WTC11 (cell line): ENCODE results near the gene NRG3. TPM values are rescaled to one million over a fixed set of nuclear protein-coding genes. Genes with fewer than 3 reads are reported as not detected.

ENCODE experiments used
- ATAC-seq: fragments of 200-7000 bp; cut with Tn5 transposase; 2 replicates; pipeline ENCODE4 v1.10.0; 2021; ENCODE audit warnings: mild to moderate bottlenecking, moderate library complexity
- CTCF ChIA-PET: fragments of 300-600 bp; sonication (Branson Sonifier 250); formaldehyde crosslinking; loops from one replicate; lab custom pipeline; 2021; ENCODE audit warnings: antibody characterized with exemption; lab: Charles Lee
- POLR2A ChIA-PET: fragments of 350-600 bp; sonication (Branson Sonifier 250); formaldehyde crosslinking; loops from one replicate; lab custom pipeline; 2021; ENCODE audit warnings: antibody characterized with exemption; lab: Charles Lee
- DNase-seq: peaks from one replicate; pipeline ENCODE4 v3.0.0; 2021; ENCODE audit warnings: low spot score
- H3K27ac Mint-ChIP-seq: 2 replicates; pipeline ENCODE4 v1.8.0; 2021; ENCODE audit warnings: mixed read lengths
- H3K27me3 Mint-ChIP-seq: 2 replicates; pipeline ENCODE4 v1.8.0; 2021; ENCODE audit warnings: low read depth, mild to moderate bottlenecking, moderate library complexity, mixed read lengths
- H3K36me3 Mint-ChIP-seq: 2 replicates; pipeline ENCODE4 v1.8.0; 2021; ENCODE audit warnings: mixed read lengths
- H3K4me1 Mint-ChIP-seq: 2 replicates; pipeline ENCODE4 v1.8.0; 2022; ENCODE audit warnings: mixed read lengths
- H3K4me3 Mint-ChIP-seq: 2 replicates; pipeline ENCODE4 v1.8.0; 2021; ENCODE audit warnings: mild to moderate bottlenecking, moderate library complexity, mixed read lengths
- H3K9me3 Mint-ChIP-seq: 2 replicates; pipeline ENCODE4 v1.8.0; 2021; ENCODE audit warnings: mixed read lengths
- CBFB ChIP-seq: sonication (generic); formaldehyde crosslinking; IDR thresholded peaks from 2 replicates; pipeline ENCODE4 v1.8.1; 2022; ENCODE audit warnings: mild to moderate bottlenecking, low read depth, missing genetic modification reagents
- EMX1 ChIP-seq: fragments of 250-450 bp; sonication (Bioruptor Pico); IDR thresholded peaks from 2 replicates; pipeline ENCODE4 v1.8.0; 2021; ENCODE audit warnings: mild to moderate bottlenecking
- FOXJ3 ChIP-seq: sonication (generic); formaldehyde crosslinking; IDR thresholded peaks from 2 replicates; pipeline ENCODE4 v1.9.0; 2021; ENCODE audit warnings: missing genetic modification reagents, mild to moderate bottlenecking, borderline replicate concordance
- NFE2L1 ChIP-seq: sonication (generic); formaldehyde crosslinking; IDR thresholded peaks from 2 replicates; pipeline ENCODE4 v1.8.1; 2023; ENCODE audit warnings: missing genetic modification reagents
- RELA ChIP-seq: sonication (generic); formaldehyde crosslinking; IDR thresholded peaks from 2 replicates; pipeline ENCODE4 v1.8.1; 2022; ENCODE audit warnings: missing genetic modification reagents, mild to moderate bottlenecking, borderline replicate concordance
- TCF7 ChIP-seq: sonication (generic); formaldehyde crosslinking; IDR thresholded peaks from 2 replicates; pipeline ENCODE4 v1.8.0; 2022; ENCODE audit warnings: mild to moderate bottlenecking, low read depth, missing genetic modification reagents, moderate library complexity
- TEAD1 ChIP-seq: sonication (generic); formaldehyde crosslinking; IDR thresholded peaks from 2 replicates; pipeline ENCODE4 v1.8.0; 2022; ENCODE audit warnings: mild to moderate bottlenecking, missing genetic modification reagents
- ZNF219 ChIP-seq: sonication (generic); formaldehyde crosslinking; IDR thresholded peaks from 2 replicates; pipeline ENCODE4 v1.8.0; 2023; ENCODE audit warnings: missing genetic modification reagents, mild to moderate bottlenecking, borderline replicate concordance
- total RNA-seq: library from RNA; stranded (reverse); gene quantifications from 3 replicates; pipeline ENCODE4 v1.2.3, GENCODE V29; 2021
- TF ChIP-seq, protein P1 (sequence below): sonication (generic); formaldehyde crosslinking; IDR thresholded peaks from 2 replicates; pipeline ENCODE4 v1.8.1; 2023; ENCODE audit warnings: mild to moderate bottlenecking, missing genetic modification reagents
- TF ChIP-seq, protein P2 (sequence below): fragments of 250-450 bp; sonication (Bioruptor Pico); IDR thresholded peaks from 2 replicates; pipeline ENCODE4 v1.9.0; 2021; ENCODE audit warnings: mild to moderate bottlenecking
- TF ChIP-seq, protein P3 (sequence below): sonication (generic); formaldehyde crosslinking; IDR thresholded peaks from 2 replicates; pipeline ENCODE4 v1.8.1; 2023; ENCODE audit warnings: mild to moderate bottlenecking, missing genetic modification reagents
- TF ChIP-seq, protein P4 (sequence below): sonication (generic); formaldehyde crosslinking; IDR thresholded peaks from 2 replicates; pipeline ENCODE4 v1.8.0; 2022; ENCODE audit warnings: mild to moderate bottlenecking, missing genetic modification reagents
- TF ChIP-seq, protein P5 (sequence below): sonication (generic); formaldehyde crosslinking; IDR thresholded peaks from 2 replicates; pipeline ENCODE4 v1.8.1; 2022; ENCODE audit warnings: missing genetic modification reagents, borderline replicate concordance
- TF ChIP-seq, protein P6 (sequence below): sonication (generic); formaldehyde crosslinking; IDR thresholded peaks from 2 replicates; pipeline ENCODE4 v1.8.1; 2023; ENCODE audit warnings: mild to moderate bottlenecking, missing genetic modification reagents, moderate library complexity
- TF ChIP-seq, protein P7 (sequence below): fragments of 250-450 bp; sonication (Bioruptor Pico); IDR thresholded peaks from 2 replicates; pipeline ENCODE4 v1.9.0; 2021; ENCODE audit warnings: mild to moderate bottlenecking, borderline replicate concordance
- TF ChIP-seq, protein P8 (sequence below): sonication (generic); formaldehyde crosslinking; IDR thresholded peaks from 2 replicates; pipeline ENCODE4 v1.8.0; 2022; ENCODE audit warnings: mild to moderate bottlenecking, missing genetic modification reagents
- TF ChIP-seq, protein P9 (sequence below): sonication (generic); formaldehyde crosslinking; IDR thresholded peaks from 2 replicates; pipeline ENCODE4 v1.8.0; 2022; ENCODE audit warnings: mild to moderate bottlenecking, missing genetic modification reagents
- TF ChIP-seq, protein P10 (sequence below): fragments of 250-450 bp; sonication (Bioruptor Pico); IDR thresholded peaks from 2 replicates; pipeline ENCODE4 v2.1.2; 2022; ENCODE audit warnings: mild to moderate bottlenecking, moderate library complexity

Gene NRG3
- total RNA-seq, 1 experiment from 2014 or later = 7.0 TPM

DNA sequence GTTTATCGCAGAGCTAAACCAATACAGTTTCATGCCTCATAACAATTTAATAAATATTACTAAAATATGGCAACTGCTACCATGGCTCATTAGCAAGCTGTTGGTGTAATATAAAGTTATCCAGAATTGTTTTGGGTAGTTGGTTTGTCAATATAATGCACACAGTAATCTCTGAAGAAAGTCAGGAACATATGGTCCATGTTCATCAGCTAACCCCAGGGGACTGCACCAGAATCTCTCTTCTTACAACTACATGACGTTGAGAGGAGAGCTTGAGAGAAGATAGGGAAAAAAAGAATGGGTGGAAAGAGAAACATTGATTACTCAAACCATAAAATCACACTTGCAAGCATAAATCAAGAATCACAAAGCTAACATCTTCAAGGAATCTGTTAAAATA is 333.7 kb downstream of the NRG3 start (continued):
- TF ChIP-seq, protein P1, sequence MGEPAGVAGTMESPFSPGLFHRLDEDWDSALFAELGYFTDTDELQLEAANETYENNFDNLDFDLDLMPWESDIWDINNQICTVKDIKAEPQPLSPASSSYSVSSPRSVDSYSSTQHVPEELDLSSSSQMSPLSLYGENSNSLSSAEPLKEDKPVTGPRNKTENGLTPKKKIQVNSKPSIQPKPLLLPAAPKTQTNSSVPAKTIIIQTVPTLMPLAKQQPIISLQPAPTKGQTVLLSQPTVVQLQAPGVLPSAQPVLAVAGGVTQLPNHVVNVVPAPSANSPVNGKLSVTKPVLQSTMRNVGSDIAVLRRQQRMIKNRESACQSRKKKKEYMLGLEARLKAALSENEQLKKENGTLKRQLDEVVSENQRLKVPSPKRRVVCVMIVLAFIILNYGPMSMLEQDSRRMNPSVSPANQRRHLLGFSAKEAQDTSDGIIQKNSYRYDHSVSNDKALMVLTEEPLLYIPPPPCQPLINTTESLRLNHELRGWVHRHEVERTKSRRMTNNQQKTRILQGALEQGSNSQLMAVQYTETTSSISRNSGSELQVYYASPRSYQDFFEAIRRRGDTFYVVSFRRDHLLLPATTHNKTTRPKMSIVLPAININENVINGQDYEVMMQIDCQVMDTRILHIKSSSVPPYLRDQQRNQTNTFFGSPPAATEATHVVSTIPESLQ (CRISPR knock-in tag) = no peak
- TF ChIP-seq CBFB (CRISPR knock-in tag) (no peak), TEAD1 (CRISPR knock-in tag) (no peak), RELA (no peak)
- TF ChIP-seq, protein P2, sequence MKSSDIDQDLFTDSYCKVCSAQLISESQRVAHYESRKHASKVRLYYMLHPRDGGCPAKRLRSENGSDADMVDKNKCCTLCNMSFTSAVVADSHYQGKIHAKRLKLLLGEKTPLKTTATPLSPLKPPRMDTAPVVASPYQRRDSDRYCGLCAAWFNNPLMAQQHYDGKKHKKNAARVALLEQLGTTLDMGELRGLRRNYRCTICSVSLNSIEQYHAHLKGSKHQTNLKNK (CRISPR knock-in tag) = no peak
- TF ChIP-seq, protein P3, sequence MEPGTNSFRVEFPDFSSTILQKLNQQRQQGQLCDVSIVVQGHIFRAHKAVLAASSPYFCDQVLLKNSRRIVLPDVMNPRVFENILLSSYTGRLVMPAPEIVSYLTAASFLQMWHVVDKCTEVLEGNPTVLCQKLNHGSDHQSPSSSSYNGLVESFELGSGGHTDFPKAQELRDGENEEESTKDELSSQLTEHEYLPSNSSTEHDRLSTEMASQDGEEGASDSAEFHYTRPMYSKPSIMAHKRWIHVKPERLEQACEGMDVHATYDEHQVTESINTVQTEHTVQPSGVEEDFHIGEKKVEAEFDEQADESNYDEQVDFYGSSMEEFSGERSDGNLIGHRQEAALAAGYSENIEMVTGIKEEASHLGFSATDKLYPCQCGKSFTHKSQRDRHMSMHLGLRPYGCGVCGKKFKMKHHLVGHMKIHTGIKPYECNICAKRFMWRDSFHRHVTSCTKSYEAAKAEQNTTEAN (CRISPR knock-in tag) = no peak
- TF ChIP-seq, protein P4, sequence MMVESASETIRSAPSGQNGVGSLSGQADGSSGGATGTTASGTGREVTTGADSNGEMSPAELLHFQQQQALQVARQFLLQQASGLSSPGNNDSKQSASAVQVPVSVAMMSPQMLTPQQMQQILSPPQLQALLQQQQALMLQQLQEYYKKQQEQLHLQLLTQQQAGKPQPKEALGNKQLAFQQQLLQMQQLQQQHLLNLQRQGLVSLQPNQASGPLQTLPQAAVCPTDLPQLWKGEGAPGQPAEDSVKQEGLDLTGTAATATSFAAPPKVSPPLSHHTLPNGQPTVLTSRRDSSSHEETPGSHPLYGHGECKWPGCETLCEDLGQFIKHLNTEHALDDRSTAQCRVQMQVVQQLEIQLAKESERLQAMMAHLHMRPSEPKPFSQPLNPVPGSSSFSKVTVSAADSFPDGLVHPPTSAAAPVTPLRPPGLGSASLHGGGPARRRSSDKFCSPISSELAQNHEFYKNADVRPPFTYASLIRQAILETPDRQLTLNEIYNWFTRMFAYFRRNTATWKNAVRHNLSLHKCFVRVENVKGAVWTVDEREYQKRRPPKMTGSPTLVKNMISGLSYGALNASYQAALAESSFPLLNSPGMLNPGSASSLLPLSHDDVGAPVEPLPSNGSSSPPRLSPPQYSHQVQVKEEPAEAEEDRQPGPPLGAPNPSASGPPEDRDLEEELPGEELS (CRISPR knock-in tag) = no peak

DNA sequence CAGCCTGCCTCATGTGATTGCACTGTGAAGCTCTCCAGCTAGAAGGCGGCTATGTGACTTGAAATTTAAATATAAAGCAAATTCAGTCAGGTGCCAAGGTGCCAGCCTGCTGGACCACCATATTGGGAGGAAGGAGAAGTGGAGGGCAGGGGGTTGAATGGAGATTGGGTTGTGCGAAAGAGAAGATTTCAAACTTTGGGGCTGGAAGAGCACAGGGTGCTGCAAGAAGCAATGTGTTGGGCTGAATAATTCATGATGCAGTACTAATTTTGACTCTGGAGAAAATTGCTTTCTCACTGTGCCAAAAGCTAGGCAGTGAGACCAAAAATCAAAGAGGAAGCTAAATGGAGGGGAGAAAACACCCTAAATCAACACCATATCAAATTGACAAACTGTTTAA is 335.3 kb downstream of the NRG3 start:
- Mint-ChIP-seq H3K4me3 (no peak overlapping the region), H3K4me1 (peaks cover 14% of the 10 kb centered on the region), H3K36me3 (no peaks in the 10 kb centered on the region), H3K9me3 (no peaks in the 10 kb centered on the region), H3K27ac (no peak overlapping the region), H3K27me3 (no peaks in the 10 kb centered on the region)
- CTCF ChIA-PET = no interaction called here
- POLR2A ChIA-PET = interaction anchor here (0.6 kb wide), 1 partner anchor 765 kb away, joined by 3 read pairs; no protein-coding TSS in a partner anchor
- DNase-seq (no peak), ATAC-seq (no peak)
- TF ChIP-seq, protein P5, sequence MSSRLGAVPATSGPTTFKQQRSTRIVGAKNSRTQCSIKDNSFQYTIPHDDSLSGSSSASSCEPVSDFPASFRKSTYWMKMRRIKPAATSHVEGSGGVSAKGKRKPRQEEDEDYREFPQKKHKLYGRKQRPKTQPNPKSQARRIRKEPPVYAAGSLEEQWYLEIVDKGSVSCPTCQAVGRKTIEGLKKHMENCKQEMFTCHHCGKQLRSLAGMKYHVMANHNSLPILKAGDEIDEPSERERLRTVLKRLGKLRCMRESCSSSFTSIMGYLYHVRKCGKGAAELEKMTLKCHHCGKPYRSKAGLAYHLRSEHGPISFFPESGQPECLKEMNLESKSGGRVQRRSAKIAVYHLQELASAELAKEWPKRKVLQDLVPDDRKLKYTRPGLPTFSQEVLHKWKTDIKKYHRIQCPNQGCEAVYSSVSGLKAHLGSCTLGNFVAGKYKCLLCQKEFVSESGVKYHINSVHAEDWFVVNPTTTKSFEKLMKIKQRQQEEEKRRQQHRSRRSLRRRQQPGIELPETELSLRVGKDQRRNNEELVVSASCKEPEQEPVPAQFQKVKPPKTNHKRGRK (CRISPR knock-in tag) = no peak
- TF ChIP-seq FOXJ3 (no peak), ZNF219 (CRISPR knock-in tag) (no peak), EMX1 (CRISPR knock-in tag) (no peak), TCF7 (CRISPR knock-in tag) (no peak), NFE2L1 (CRISPR knock-in tag) (no peak)
- TF ChIP-seq, protein P6, sequence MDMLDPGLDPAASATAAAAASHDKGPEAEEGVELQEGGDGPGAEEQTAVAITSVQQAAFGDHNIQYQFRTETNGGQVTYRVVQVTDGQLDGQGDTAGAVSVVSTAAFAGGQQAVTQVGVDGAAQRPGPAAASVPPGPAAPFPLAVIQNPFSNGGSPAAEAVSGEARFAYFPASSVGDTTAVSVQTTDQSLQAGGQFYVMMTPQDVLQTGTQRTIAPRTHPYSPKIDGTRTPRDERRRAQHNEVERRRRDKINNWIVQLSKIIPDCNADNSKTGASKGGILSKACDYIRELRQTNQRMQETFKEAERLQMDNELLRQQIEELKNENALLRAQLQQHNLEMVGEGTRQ (CRISPR knock-in tag) = no peak
- TF ChIP-seq, protein P7, sequence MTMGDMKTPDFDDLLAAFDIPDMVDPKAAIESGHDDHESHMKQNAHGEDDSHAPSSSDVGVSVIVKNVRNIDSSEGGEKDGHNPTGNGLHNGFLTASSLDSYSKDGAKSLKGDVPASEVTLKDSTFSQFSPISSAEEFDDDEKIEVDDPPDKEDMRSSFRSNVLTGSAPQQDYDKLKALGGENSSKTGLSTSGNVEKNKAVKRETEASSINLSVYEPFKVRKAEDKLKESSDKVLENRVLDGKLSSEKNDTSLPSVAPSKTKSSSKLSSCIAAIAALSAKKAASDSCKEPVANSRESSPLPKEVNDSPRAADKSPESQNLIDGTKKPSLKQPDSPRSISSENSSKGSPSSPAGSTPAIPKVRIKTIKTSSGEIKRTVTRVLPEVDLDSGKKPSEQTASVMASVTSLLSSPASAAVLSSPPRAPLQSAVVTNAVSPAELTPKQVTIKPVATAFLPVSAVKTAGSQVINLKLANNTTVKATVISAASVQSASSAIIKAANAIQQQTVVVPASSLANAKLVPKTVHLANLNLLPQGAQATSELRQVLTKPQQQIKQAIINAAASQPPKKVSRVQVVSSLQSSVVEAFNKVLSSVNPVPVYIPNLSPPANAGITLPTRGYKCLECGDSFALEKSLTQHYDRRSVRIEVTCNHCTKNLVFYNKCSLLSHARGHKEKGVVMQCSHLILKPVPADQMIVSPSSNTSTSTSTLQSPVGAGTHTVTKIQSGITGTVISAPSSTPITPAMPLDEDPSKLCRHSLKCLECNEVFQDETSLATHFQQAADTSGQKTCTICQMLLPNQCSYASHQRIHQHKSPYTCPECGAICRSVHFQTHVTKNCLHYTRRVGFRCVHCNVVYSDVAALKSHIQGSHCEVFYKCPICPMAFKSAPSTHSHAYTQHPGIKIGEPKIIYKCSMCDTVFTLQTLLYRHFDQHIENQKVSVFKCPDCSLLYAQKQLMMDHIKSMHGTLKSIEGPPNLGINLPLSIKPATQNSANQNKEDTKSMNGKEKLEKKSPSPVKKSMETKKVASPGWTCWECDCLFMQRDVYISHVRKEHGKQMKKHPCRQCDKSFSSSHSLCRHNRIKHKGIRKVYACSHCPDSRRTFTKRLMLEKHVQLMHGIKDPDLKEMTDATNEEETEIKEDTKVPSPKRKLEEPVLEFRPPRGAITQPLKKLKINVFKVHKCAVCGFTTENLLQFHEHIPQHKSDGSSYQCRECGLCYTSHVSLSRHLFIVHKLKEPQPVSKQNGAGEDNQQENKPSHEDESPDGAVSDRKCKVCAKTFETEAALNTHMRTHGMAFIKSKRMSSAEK (CRISPR knock-in tag) = no peak
- TF ChIP-seq, protein P8, sequence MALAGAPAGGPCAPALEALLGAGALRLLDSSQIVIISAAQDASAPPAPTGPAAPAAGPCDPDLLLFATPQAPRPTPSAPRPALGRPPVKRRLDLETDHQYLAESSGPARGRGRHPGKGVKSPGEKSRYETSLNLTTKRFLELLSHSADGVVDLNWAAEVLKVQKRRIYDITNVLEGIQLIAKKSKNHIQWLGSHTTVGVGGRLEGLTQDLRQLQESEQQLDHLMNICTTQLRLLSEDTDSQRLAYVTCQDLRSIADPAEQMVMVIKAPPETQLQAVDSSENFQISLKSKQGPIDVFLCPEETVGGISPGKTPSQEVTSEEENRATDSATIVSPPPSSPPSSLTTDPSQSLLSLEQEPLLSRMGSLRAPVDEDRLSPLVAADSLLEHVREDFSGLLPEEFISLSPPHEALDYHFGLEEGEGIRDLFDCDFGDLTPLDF (CRISPR knock-in tag) = no peak
- TF ChIP-seq, protein P9, sequence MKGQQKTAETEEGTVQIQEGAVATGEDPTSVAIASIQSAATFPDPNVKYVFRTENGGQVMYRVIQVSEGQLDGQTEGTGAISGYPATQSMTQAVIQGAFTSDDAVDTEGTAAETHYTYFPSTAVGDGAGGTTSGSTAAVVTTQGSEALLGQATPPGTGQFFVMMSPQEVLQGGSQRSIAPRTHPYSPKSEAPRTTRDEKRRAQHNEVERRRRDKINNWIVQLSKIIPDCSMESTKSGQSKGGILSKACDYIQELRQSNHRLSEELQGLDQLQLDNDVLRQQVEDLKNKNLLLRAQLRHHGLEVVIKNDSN (CRISPR knock-in tag) = no peak
- TF ChIP-seq, protein P10, sequence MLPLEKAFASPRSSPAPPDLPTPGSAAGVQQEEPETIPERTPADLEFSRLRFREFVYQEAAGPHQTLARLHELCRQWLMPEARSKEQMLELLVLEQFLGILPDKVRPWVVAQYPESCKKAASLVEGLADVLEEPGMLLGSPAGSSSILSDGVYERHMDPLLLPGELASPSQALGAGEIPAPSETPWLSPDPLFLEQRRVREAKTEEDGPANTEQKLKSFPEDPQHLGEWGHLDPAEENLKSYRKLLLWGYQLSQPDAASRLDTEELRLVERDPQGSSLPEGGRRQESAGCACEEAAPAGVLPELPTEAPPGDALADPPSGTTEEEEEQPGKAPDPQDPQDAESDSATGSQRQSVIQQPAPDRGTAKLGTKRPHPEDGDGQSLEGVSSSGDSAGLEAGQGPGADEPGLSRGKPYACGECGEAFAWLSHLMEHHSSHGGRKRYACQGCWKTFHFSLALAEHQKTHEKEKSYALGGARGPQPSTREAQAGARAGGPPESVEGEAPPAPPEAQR (CRISPR knock-in tag) = no peak
